Activated naive CD8-positive, alpha-beta T cell treated with anti-CD3 and anti-CD28 coated beads, Interleukin-2, amount 50 U/mL, for 16 hours (primary cell): ENCODE measurements around the gene TMTC3.

Experiments used
- DNase-seq: peaks from one replicate; pipeline ENCODE4 v3.0.0-alpha.2; 2020; ENCODE audit warnings: low read depth, low spot score

TMTC3 gene

DNA sequence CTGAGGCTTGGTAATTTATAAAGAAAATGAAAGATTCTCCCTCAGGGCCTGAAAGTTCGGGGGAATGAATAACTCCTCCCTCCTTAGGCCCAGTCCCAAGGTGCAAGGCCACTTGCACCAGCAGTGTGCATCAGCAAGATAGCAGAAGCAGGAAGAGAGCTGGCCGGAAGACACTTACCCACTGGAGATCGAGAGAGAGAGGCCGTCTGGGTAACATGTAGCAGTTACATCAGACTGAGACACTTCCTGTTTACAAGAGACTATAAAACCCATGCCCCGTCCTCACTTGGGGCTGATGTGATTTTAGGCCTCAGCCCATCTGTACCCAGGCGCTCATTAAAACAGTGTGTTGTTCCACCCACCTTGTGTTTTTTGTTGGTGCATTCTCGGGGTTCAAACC is 85.2 kb downstream of the TMTC3 start:
- no peak for DNase-seq

DNA sequence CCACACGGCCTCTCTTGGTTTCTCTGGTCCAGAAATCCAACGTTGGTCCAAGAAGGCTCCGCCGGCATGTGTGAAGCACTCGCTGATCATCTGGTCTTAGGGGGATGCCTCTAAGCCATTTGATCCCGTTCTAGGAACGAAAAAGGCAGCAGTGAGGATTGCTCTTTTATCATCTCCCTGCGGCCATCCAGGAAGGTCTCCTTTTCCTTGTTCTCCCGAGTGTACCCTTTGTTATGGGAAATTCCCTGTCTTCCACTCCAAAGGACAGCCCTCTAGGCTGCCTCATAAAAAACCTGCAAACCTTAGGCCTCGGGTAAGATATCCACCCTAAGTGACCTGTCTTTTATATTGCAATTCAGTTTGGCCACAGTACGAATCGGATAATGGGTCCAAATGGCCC is 85.8 kb downstream of the TMTC3 start:
- DNase-seq = no peak

DNA sequence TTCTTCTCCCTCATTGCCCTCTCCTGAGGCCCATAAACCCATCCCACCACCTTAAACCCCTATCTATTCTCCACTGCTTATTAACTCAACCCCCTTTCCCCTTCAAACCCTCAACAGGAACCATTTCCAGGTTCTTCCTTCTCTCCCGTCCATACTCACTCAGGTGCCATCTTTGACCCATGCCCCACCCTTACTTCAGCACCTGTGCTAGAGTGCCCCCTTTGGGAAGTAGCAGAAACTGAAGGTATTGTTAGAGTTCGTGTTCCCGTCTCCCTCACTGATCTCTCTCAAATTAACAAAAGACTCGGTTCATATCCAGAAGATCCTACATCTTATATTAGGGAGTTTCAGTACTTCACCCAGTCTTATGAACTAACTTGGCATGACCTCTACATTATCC is 86.6 kb downstream of the TMTC3 start:
- DNase-seq = no peak

DNA sequence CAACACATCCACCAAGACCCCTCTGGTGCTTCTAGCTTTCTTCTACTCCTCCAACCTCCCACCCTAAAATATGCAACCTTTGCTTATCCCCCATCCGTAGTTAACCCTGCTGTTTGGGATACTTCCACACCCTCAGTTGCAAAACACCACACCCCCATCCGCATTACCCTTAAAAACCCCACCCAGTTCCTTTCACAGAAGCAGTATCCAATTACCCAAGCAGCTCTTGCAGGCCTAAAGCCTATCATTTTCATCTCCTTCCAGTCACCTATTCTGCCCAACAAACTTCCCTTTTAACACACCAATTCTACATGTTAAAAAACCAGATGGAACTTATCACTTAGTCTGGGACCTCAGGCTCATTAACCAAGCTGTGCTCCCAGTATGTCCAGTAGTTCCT is 88.2 kb downstream of the TMTC3 start:
- DNase-seq = no peak

DNA sequence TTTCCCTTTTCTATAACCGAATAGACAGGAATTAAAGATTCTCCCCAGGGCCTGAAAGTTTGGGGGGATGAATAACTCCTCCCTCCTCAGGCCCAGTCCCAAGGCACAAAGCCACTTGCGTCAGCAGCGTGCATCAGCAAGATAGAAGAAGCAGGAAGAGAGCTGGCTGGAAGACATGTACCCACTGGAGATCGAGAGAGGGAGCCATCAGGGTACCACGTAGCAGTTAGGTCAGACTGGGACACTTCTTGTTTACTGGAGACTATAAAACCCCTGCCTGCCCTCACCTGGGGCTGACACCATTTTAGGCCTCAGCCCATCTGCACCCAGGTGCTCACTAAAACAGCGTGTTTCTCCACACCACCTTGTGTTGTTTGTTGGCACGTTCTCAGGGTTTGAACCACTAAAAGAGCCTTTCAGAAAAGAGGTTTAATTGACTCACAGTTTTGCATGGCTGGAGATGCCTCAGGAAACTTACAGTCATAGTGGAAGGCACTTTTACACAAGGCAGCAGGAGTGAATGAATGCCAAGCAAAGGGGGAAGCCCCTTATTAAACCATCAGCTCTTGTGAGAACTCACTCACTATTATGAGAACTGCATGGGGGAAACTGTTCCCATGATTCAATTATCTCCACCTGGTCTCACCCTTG is 93.2 kb downstream of the TMTC3 start:
- DNase-seq = no peak

DNA sequence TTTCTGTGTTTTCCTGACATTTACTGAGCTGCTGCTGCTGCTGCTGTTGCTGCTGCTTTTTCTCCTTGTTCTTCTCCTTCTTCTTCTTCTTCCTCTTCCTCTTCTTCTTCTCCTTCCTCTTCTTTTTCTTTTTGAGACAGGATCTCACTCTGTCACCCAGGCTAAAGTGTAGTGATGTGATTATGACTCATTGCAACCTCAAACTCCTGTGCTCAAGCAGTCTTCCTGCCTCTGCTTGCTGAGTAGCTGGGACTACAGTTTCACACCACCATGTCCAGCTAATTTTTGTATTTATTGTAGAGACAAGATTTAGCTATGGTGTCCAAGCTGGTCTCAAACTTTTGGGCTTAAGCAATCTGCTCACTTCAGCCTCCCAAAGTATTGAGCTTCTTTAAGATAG is 95.8 kb downstream of the TMTC3 start:
- DNase-seq = no peak

- DNase-seq = no peak
Observed at GRCh38 chr12:88238406-88238805, 96.3 kb downstream of the TMTC3 start.

GRCh38 chr12:88241862-88242570 is 99.9 kb downstream of the TMTC3 start:
- DNase-seq = no peak

DNA sequence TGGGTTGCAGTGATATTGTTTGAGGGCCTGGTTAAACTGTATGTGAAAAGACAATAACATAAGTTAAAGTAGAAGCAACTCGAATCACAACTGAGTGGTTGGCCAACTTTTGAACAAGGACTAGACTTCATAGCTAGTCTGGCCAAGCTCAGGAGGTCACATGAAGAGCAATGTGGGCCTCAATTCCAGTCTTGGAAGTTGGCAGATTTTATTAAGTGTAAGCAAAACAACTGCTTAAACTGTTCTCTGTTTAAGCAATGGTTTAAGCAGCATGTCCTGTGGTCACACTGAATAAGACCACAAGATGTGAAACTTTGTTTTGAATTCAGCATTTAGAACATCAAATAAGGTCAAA is 100.4 kb downstream of the TMTC3 start:
- DNase-seq = no peak

GRCh38 chr12:88242939-88243338 is 100.8 kb downstream of the TMTC3 start:
- DNase-seq = no peak

DNA sequence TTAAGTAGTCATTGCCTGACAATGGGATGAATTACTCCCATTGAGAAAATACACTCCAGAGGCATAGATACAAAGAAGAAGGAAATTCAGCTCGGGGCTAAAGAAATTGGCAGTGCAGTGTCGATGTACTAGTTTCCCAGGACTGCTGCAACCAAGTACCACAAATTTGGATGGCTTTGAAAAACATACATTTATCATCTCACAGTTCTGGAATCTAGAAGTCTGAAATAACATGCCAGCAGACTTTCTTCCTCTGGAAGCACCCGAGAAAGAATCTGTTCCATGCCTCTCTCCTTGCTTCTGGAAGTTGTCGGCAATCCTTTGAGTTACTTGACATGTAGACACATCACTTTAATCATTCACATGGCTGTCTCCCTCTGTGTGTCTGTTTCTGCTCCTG is 101.9 kb downstream of the TMTC3 start:
- no peak for DNase-seq

DNA sequence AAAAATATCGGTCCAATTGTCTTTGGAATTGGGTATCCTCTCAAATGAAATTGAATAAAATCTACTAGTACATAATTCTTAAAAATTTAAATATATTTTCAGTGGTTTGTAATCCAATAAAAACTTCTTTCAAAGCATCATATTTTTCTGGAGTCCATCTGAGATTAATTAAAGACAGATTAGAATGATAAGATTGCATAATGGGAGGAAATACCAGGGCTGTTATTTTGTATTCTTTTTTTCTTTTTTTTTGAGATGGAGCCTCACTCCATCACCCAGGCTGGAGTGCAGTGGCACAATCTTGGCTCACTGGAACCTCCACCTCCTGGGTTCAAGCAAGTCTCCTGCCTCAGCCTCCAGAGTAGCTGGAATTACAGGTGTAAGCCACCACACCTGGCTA is 103.8 kb downstream of the TMTC3 start:
- no peak for DNase-seq

GRCh38 chr12:88247241-88247643 is 105.1 kb downstream of the TMTC3 start:
- DNase-seq = no peak

DNA sequence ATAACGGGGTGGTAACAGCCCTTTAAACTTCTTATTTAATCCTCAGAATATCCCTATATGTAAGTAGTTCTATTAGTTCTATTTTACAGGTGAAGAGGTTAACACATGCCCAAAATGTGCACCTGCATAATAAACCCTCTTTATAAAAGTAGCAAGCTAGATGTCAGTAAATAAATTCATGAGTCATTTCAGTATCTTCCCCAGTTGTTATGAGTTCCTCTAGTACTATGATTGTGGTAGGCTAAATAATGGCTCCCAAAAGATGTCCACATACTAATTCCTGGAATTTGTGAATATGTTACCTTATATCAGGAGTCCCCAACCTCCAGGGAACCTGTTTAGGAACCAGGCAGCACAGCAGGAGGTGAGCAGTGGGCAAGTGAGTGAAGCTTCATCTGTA is 106.5 kb downstream of the TMTC3 start:
- DNase-seq = no peak
